PC-3 (cell line): ENCODE measurements around the gene IBTK. TPM values are rescaled to one million over a fixed set of nuclear protein-coding genes. Genes with fewer than 3 reads are reported as not detected.
A peak's percentile ranks its signal among the peaks of the same experiment; 100 is the strongest.

Source experiments
- ATAC-seq: fragments of 200-7000 bp; cut with Tn5 transposase; 2 replicates; pipeline ENCODE4 v1.9.1; 2020; ENCODE audit warnings: mild to moderate bottlenecking, moderate library complexity
- BruUV-seq: library from RNA; stranded (reverse); fragments of 400-500 nt; replicated peaks from 2 replicates; lab custom pipeline; 2021; lab: Mats Ljungman, UMichigan
- CTCF ChIA-PET: fragments of 300-600 bp; sonication (Branson Sonifier 250); formaldehyde crosslinking; loops from one replicate; lab custom pipeline; 2022; ENCODE audit warnings: antibody characterized with exemption; lab: Charles Lee
- POLR2A ChIA-PET: fragments of 300-600 bp; sonication (Branson Sonifier 250); formaldehyde crosslinking; loops from one replicate; lab custom pipeline; 2022; ENCODE audit warnings: antibody characterized with exemption; ENCODE audit not compliant: unreplicated experiment; lab: Charles Lee
- DNase-seq: peaks from one replicate; pipeline ENCODE4 v3.0.0-alpha.2; 2015
- H2AFZ ChIP-seq: fragments of 300-600 bp; sonication (generic); 2 replicates; pipeline ENCODE4 v1.6.0; 2016; ENCODE audit warnings: antibody characterized with exemption, low read length
- H3F3A ChIP-seq: fragments of 300-600 bp; sonication (generic); one replicate; pipeline ENCODE4 v1.6.0; 2017; ENCODE audit warnings: antibody characterized with exemption, low read length, control low read depth, mild to moderate bottlenecking; ENCODE audit not compliant: unreplicated experiment
- H3K27ac ChIP-seq: fragments of 300-600 bp; sonication (generic); 2 replicates; pipeline ENCODE4 v1.5.1; 2016; ENCODE audit warnings: mild to moderate bottlenecking, low read length
- H3K27me3 ChIP-seq: fragments of 300-600 bp; sonication (generic); 2 replicates; pipeline ENCODE4 v1.6.1; 2016; ENCODE audit warnings: low read length, mixed read lengths
- H3K36me3 ChIP-seq: fragments of 300-600 bp; sonication (generic); 2 replicates; pipeline ENCODE4 v1.6.1; 2016; ENCODE audit warnings: low read depth, mixed run types, low read length, mixed read lengths
- H3K4me1 ChIP-seq: fragments of 300-600 bp; sonication (generic); 2 replicates; pipeline ENCODE4 v1.5.1; 2016; ENCODE audit warnings: low read length; ENCODE audit not compliant: insufficient read depth
- H3K4me2 ChIP-seq: fragments of 300-600 bp; sonication (generic); 2 replicates; pipeline ENCODE4 v1.6.0; 2016; ENCODE audit warnings: low read length
- H3K4me3 ChIP-seq: fragments of 300-600 bp; sonication (generic); 2 replicates; pipeline ENCODE4 v1.5.1; 2016; ENCODE audit warnings: mild to moderate bottlenecking, low read length, mixed read lengths
- H3K79me2 ChIP-seq: fragments of 300-600 bp; sonication (generic); 2 replicates; pipeline ENCODE4 v1.6.1; 2017; ENCODE audit warnings: low read length, mixed read lengths
- H3K9ac ChIP-seq: fragments of 300-600 bp; sonication (generic); 2 replicates; pipeline ENCODE4 v1.6.0; 2016; ENCODE audit warnings: mild to moderate bottlenecking, low read length
- H3K9me2 ChIP-seq: fragments of 300-600 bp; sonication (generic); replicated peaks from 2 replicates; pipeline ENCODE4 v1.6.1; 2016; ENCODE audit warnings: mixed run types, low read length, mixed read lengths
- H3K9me3 ChIP-seq: fragments of 300-600 bp; sonication (generic); 2 replicates; pipeline ENCODE4 v1.6.1; 2016; ENCODE audit warnings: low read length, mixed read lengths
- H4K20me1 ChIP-seq: fragments of 300-600 bp; sonication (generic); 2 replicates; pipeline ENCODE4 v1.6.1; 2016; ENCODE audit warnings: low read length, mixed read lengths
- CTCF ChIP-seq: fragments of 300-600 bp; sonication (generic); conservative IDR thresholded peaks from 2 replicates; pipeline ENCODE4 v1.5.1; 2017; ENCODE audit warnings: antibody characterized with exemption, low read depth, mild to moderate bottlenecking, low read length
- EZH2 ChIP-seq: fragments of 300-600 bp; sonication (generic); IDR thresholded peaks from one replicate; pipeline ENCODE4 v1.6.1; 2017; ENCODE audit warnings: antibody characterized with exemption, mild to moderate bottlenecking, low read length; ENCODE audit not compliant: unreplicated experiment
- EZH2phosphoT487 ChIP-seq: fragments of 300-600 bp; sonication (generic); IDR thresholded peaks from 2 replicates; pipeline ENCODE4 v1.6.1; 2018; ENCODE audit warnings: mild to moderate bottlenecking, antibody characterized with exemption, low read length, borderline replicate concordance
- intact Hi-C: fragments of 100-400 bp; cut with micrococcal nuclease; formaldehyde crosslinking; loops from 2 replicates; pipeline ENCODE4 v1.9.0; 2023
- total RNA-seq: library from RNA; depleted of rRNA; stranded (reverse); fragments of >200 nt; gene quantifications from 2 replicates; pipeline ENCODE4 v1.2.3, GENCODE V29; 2014

Gene IBTK
- total RNA-seq, 1 experiment from 2014 or later, result 17.2 TPM

GRCh38 chr6:82195619-82196018 lies 51.9 kb downstream of the IBTK start:
- H3K27ac ChIP-seq, result no peak overlapping the region
- no peaks in the 10 kb centered on the region for H3K27me3 ChIP-seq
- no peak overlapping the region for H3K4me2 ChIP-seq
- peaks cover 49% of the 10 kb centered on the region for H3K36me3 ChIP-seq
- H4K20me1 ChIP-seq, result no peaks in the 10 kb centered on the region
- CTCF ChIA-PET, result no interaction called here
- no peak overlapping the region for H3K9ac ChIP-seq
- TF ChIP-seq EZH2phosphoT487, result no peak
- no peak for TF ChIP-seq CTCF
- no peak for TF ChIP-seq EZH2
- no TSS peak for BruUV-seq
- H3K9me3 ChIP-seq, result no peaks in the 10 kb centered on the region
- H3K4me1 ChIP-seq, result no peaks in the 10 kb centered on the region
- intact Hi-C loops, result no loop called here
- H3K4me3 ChIP-seq, result no peak overlapping the region
- ATAC-seq (no peak), DNase-seq (no peak)
- H3F3A ChIP-seq, result no peaks in the 10 kb centered on the region
- POLR2A ChIA-PET, result no interaction called here
- H2AFZ ChIP-seq, result no peak overlapping the region
- H3K9me2 ChIP-seq, result no peaks in the 10 kb centered on the region
- no peaks in the 10 kb centered on the region for H3K79me2 ChIP-seq

DNA sequence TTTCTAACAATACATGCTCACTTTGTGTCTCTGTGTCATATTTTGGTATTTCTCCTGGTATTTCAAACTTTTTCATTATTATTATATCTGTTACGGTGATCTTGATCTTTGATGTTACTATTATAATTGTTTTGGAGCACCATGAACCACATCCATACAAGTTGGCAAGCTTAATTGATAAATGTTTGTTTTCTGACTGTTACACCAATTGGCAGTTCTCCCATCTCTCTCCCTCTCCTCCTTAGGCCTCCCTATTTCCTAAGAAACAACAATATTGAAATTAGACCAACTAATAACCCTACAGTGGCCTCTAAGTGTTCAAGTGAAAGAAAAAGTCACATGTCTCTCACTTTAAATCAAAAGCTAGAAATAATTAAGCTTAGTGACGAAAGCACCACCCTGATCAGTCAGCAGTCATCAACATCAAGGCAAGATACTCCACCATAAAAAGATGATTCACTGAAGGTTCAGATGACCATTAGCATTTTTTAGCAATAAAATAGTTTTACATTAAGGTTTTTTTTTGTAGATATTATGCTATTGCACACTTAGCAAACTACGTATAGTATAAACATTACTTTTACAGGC lies 61.5 kb downstream of the IBTK start:
- no TSS peak for BruUV-seq
- no peak for TF ChIP-seq EZH2
- TF ChIP-seq CTCF, result no peak
- TF ChIP-seq EZH2phosphoT487, result no peak
- Histone ChIP-seq H3K79me2 (no peaks in the 10 kb centered on the region), H2AFZ (no peak overlapping the region), H3K9me3 (no peaks in the 10 kb centered on the region), H3K9me2 (no peaks in the 10 kb centered on the region), H3K4me1 (peaks cover 11% of the 10 kb centered on the region; the same call in 1 of the 2 replicates), H3K27me3 (no peaks in the 10 kb centered on the region), H4K20me1 (no peaks in the 10 kb centered on the region), H3K27ac (peak overlapping the region; percentile 52), H3F3A (no peaks in the 10 kb centered on the region), H3K4me2 (no peak overlapping the region; the same call in 1 of the 2 replicates), H3K4me3 (no peak overlapping the region), H3K9ac (no peak overlapping the region), H3K36me3 (peaks cover 21% of the 10 kb centered on the region)
- intact Hi-C loops, result no loop called here
- CTCF ChIA-PET, result interaction anchor here (0.9 kb wide), 1 partner anchor 41 kb away, joined by 3 read pairs; no protein-coding TSS in a partner anchor
- POLR2A ChIA-PET, result no interaction called here
- ATAC-seq (peak; percentile 74), DNase-seq (no peak)

- ChIA-PET CTCF (no interaction called here), POLR2A (no interaction called here)
- no peaks in the 10 kb centered on the region for H3K9me2 ChIP-seq
- BruUV-seq, result no TSS peak
- H3K27ac ChIP-seq, result no peak overlapping the region
- H3K4me2 ChIP-seq, result no peak overlapping the region
- H3K27me3 ChIP-seq, result no peaks in the 10 kb centered on the region
- intact Hi-C loops, result no loop called here
- no peaks in the 10 kb centered on the region for H3K9me3 ChIP-seq
- H4K20me1 ChIP-seq, result no peaks in the 10 kb centered on the region
- peaks cover 11% of the 10 kb centered on the region; the same call in 1 of the 2 replicates for H3K4me1 ChIP-seq
- DNase-seq, result peak; percentile 9
- no peaks in the 10 kb centered on the region for H3F3A ChIP-seq
- no peak overlapping the region for H3K4me3 ChIP-seq
- no peak overlapping the region for H2AFZ ChIP-seq
- no peak overlapping the region for H3K9ac ChIP-seq
- TF ChIP-seq EZH2 (no peak), CTCF (no peak), EZH2phosphoT487 (no peak)
- ATAC-seq, result no peak
- H3K79me2 ChIP-seq, result no peaks in the 10 kb centered on the region
- H3K36me3 ChIP-seq, result peaks cover 20% of the 10 kb centered on the region
Observed at GRCh38 chr6:82183642-82184282, 63.8 kb downstream of the IBTK start.
